GM23338 (cell line): ENCODE results near the gene TATDN3. TPM values are rescaled to one million over a fixed set of nuclear protein-coding genes. Genes with fewer than 3 reads are reported as not detected.

Experiments
- ATAC-seq: fragments of 200-7000 bp; cut with Tn5 transposase; 3 replicates; pipeline ENCODE4 v1.9.1; 2020
- DNase-seq: peaks from one replicate; pipeline ENCODE4 v3.0.0-alpha.2; 2015; ENCODE audit warnings: low spot score
- H2AFZ ChIP-seq: fragments of 200-600 bp; sonication (generic); 2 replicates; pipeline ENCODE4 v1.8.0; 2016; ENCODE audit warnings: antibody characterized with exemption, mild to moderate bottlenecking, moderate library complexity
- H3F3A ChIP-seq: fragments of 200-600 bp; sonication (generic); replicated peaks from 2 replicates; pipeline ENCODE4 v1.8.0; 2017; ENCODE audit warnings: antibody characterized with exemption, mixed run types, low read depth
- H3K27ac ChIP-seq: fragments of 200-600 bp; sonication (generic); 2 replicates; pipeline ENCODE4 v1.6.1; 2016; ENCODE audit warnings: low read depth
- H3K27me3 ChIP-seq: fragments of 200-600 bp; sonication (generic); 2 replicates; pipeline ENCODE4 v1.8.0; 2016; ENCODE audit warnings: mild to moderate bottlenecking, mixed run types, moderate library complexity; ENCODE audit not compliant: insufficient read depth
- H3K36me3 ChIP-seq: fragments of 200-600 bp; sonication (generic); 2 replicates; pipeline ENCODE4 v1.8.0; 2016; ENCODE audit warnings: mild to moderate bottlenecking; ENCODE audit not compliant: insufficient read depth
- H3K4me1 ChIP-seq: fragments of 200-600 bp; sonication (generic); 2 replicates; pipeline ENCODE4 v1.8.0; 2016; ENCODE audit warnings: mild to moderate bottlenecking, moderate library complexity; ENCODE audit not compliant: insufficient read depth
- H3K4me2 ChIP-seq: fragments of 200-600 bp; sonication (generic); 2 replicates; pipeline ENCODE4 v1.7.1; 2017; ENCODE audit warnings: mixed run types
- H3K4me3 ChIP-seq: fragments of 200-600 bp; sonication (generic); 2 replicates; pipeline ENCODE4 v1.6.1; 2016; ENCODE audit warnings: mixed run types
- H3K79me2 ChIP-seq: fragments of 200-600 bp; sonication (generic); replicated peaks from 2 replicates; pipeline ENCODE4 v1.8.0; 2017; ENCODE audit warnings: mild to moderate bottlenecking; ENCODE audit not compliant: insufficient read depth
- H3K9me2 ChIP-seq: fragments of 200-600 bp; sonication (generic); 2 replicates; pipeline ENCODE4 v1.8.0; 2017; ENCODE audit not compliant: insufficient read depth
- H4K20me1 ChIP-seq: fragments of 200-600 bp; sonication (generic); replicated peaks from 2 replicates; pipeline ENCODE4 v1.8.0; 2017; ENCODE audit warnings: mild to moderate bottlenecking; ENCODE audit not compliant: insufficient read depth
- H3K27ac Mint-ChIP-seq: 2 replicates; pipeline ENCODE4 v1.8.0; 2020; ENCODE audit warnings: inconsistent platforms, mild to moderate bottlenecking, moderate library complexity, mixed read lengths
- H3K27me3 Mint-ChIP-seq: 3 replicates; pipeline ENCODE4 v1.8.0; 2022; ENCODE audit warnings: low read depth, mild to moderate bottlenecking, moderate library complexity, mixed read lengths, inconsistent platforms; ENCODE audit not compliant: insufficient read depth, poor library complexity
- H3K36me3 Mint-ChIP-seq: 3 replicates; pipeline ENCODE4 v1.8.0; 2021; ENCODE audit warnings: low read depth, mild to moderate bottlenecking, inconsistent platforms, moderate library complexity, mixed read lengths
- H3K4me1 Mint-ChIP-seq: 3 replicates; pipeline ENCODE4 v1.8.0; 2020; ENCODE audit warnings: mild to moderate bottlenecking, inconsistent platforms, mixed read lengths
- H3K4me3 Mint-ChIP-seq: 3 replicates; pipeline ENCODE4 v1.8.0; 2021; ENCODE audit warnings: moderate library complexity, mild to moderate bottlenecking, inconsistent platforms, mixed read lengths
- H3K9me3 Mint-ChIP-seq: 3 replicates; pipeline ENCODE4 v1.8.0; 2020; ENCODE audit warnings: moderate library complexity, mild to moderate bottlenecking, inconsistent platforms, mixed read lengths
- CREB1 ChIP-seq: fragments of 250-450 bp; sonication (Bioruptor Pico); IDR thresholded peaks from 2 replicates; pipeline ENCODE4 v1.5.0; 2020; ENCODE audit warnings: low read depth, mild to moderate bottlenecking, moderate library complexity
- EZH2 ChIP-seq: fragments of 200-600 bp; sonication (generic); IDR thresholded peaks from one replicate; pipeline ENCODE4 v1.8.0; 2017; ENCODE audit warnings: antibody characterized with exemption, mild to moderate bottlenecking, low read depth; ENCODE audit not compliant: unreplicated experiment
- EZH2phosphoT487 ChIP-seq: fragments of 200-600 bp; sonication (generic); IDR thresholded peaks from one replicate; pipeline ENCODE4 v1.8.1; 2018; ENCODE audit warnings: antibody characterized with exemption; ENCODE audit not compliant: unreplicated experiment
- JUNB ChIP-seq: IDR thresholded peaks from one replicate; pipeline ENCODE4 v1.6.1; 2016; ENCODE audit warnings: antibody characterized with exemption; ENCODE audit not compliant: unreplicated experiment
- NANOG ChIP-seq: IDR thresholded peaks from 2 replicates; pipeline ENCODE4 v1.6.1; 2016; ENCODE audit warnings: antibody characterized with exemption, borderline replicate concordance
- POLR2AphosphoS5 ChIP-seq: IDR thresholded peaks from 2 replicates; pipeline ENCODE4 v1.6.1; 2016; ENCODE audit warnings: antibody characterized with exemption, low read depth
- STAT1 ChIP-seq: IDR thresholded peaks from one replicate; pipeline ENCODE4 v1.6.1; 2016; ENCODE audit warnings: antibody characterized with exemption; ENCODE audit not compliant: unreplicated experiment
- ZNF114 ChIP-seq: fragments of 250-450 bp; sonication (Bioruptor Pico); IDR thresholded peaks from 2 replicates; pipeline ENCODE4 v1.5.0; 2020; ENCODE audit warnings: mild to moderate bottlenecking, moderate library complexity
- ZNF331 ChIP-seq: fragments of 250-450 bp; sonication (Bioruptor Pico); IDR thresholded peaks from 2 replicates; pipeline ENCODE4 v1.5.0; 2020; ENCODE audit warnings: low read depth, mild to moderate bottlenecking, moderate library complexity
- polyA plus RNA-seq: library from polyadenylated mRNA; unstranded; fragments of >200 nt; fragmentation: Nextera tagmentation; extraction: Ambion mirVana; gene quantifications from 2 replicates; pipeline ENCODE4 v1.2.1, GENCODE V29; 2016
- total RNA-seq: library from RNA; depleted of rRNA; stranded (reverse); fragments of >200 nt; shearing (Covaris generic); gene quantifications from 2 replicates; pipeline ENCODE4 v1.2.3, GENCODE V29; 2014
- TF ChIP-seq, protein P1 (sequence below): fragments of 250-450 bp; sonication (Bioruptor Pico); IDR thresholded peaks from 2 replicates; pipeline ENCODE4 v1.5.0; 2020; ENCODE audit warnings: mild to moderate bottlenecking, moderate library complexity
- TF ChIP-seq, protein P2 (sequence below): IDR thresholded peaks from one replicate; pipeline ENCODE4 v1.6.1; 2018; ENCODE audit warnings: antibody characterized with exemption; ENCODE audit not compliant: unreplicated experiment
- TF ChIP-seq, protein P3 (sequence below): IDR thresholded peaks from 2 replicates; pipeline ENCODE4 v1.6.1; 2016; ENCODE audit warnings: antibody characterized with exemption
- TF ChIP-seq, protein P4 (sequence below), 2 experiments: fragments of 200-600 bp in 1 of 2; sonication (generic) in 1 of 2; conservative IDR thresholded peaks; 2 replicates each; pipeline versions ENCODE4 v1.5.1 to v1.6.1; 2016 to 2017; ENCODE audit warnings: antibody characterized with exemption in 2 of 2, low read depth in 2 of 2, mild to moderate bottlenecking in 2 of 2, moderate library complexity in 1 of 2

The TATDN3 gene
- total and polyA plus RNA-seq, 2 experiments from 2014 or later, result 10.9 to 24.2 TPM

DNA sequence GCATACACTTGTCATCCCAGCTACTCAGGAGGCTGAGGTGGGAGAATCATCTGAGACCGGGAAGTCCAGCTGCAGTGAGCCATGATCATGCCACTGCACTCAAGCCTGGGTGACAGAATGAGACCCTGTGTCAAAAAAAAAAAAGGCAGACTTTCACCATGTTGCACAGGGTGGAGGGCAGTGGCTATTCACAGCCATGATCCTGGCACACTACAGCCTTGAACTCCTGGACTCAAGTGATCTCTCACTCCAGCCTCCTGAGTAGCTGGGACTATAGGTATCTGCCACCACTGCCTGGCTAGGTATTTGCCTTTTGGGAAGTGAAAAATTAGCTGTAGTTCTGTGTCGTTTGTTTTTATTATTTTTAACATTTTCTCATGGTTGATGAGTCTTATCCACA lies 36.7 kb downstream of the TATDN3 start:
- no peaks in the 10 kb centered on the region for H3K4me1 Mint-ChIP-seq
- TF ChIP-seq CREB1 (CRISPR knock-in tag) (no peak), POLR2AphosphoS5 (no peak), NANOG (no peak), STAT1 (no peak), JUNB (no peak), EZH2phosphoT487 (no peak), ZNF331 (CRISPR knock-in tag) (no peak), ZNF114 (CRISPR knock-in tag) (no peak), EZH2 (no peak)
- TF ChIP-seq, protein P1, sequence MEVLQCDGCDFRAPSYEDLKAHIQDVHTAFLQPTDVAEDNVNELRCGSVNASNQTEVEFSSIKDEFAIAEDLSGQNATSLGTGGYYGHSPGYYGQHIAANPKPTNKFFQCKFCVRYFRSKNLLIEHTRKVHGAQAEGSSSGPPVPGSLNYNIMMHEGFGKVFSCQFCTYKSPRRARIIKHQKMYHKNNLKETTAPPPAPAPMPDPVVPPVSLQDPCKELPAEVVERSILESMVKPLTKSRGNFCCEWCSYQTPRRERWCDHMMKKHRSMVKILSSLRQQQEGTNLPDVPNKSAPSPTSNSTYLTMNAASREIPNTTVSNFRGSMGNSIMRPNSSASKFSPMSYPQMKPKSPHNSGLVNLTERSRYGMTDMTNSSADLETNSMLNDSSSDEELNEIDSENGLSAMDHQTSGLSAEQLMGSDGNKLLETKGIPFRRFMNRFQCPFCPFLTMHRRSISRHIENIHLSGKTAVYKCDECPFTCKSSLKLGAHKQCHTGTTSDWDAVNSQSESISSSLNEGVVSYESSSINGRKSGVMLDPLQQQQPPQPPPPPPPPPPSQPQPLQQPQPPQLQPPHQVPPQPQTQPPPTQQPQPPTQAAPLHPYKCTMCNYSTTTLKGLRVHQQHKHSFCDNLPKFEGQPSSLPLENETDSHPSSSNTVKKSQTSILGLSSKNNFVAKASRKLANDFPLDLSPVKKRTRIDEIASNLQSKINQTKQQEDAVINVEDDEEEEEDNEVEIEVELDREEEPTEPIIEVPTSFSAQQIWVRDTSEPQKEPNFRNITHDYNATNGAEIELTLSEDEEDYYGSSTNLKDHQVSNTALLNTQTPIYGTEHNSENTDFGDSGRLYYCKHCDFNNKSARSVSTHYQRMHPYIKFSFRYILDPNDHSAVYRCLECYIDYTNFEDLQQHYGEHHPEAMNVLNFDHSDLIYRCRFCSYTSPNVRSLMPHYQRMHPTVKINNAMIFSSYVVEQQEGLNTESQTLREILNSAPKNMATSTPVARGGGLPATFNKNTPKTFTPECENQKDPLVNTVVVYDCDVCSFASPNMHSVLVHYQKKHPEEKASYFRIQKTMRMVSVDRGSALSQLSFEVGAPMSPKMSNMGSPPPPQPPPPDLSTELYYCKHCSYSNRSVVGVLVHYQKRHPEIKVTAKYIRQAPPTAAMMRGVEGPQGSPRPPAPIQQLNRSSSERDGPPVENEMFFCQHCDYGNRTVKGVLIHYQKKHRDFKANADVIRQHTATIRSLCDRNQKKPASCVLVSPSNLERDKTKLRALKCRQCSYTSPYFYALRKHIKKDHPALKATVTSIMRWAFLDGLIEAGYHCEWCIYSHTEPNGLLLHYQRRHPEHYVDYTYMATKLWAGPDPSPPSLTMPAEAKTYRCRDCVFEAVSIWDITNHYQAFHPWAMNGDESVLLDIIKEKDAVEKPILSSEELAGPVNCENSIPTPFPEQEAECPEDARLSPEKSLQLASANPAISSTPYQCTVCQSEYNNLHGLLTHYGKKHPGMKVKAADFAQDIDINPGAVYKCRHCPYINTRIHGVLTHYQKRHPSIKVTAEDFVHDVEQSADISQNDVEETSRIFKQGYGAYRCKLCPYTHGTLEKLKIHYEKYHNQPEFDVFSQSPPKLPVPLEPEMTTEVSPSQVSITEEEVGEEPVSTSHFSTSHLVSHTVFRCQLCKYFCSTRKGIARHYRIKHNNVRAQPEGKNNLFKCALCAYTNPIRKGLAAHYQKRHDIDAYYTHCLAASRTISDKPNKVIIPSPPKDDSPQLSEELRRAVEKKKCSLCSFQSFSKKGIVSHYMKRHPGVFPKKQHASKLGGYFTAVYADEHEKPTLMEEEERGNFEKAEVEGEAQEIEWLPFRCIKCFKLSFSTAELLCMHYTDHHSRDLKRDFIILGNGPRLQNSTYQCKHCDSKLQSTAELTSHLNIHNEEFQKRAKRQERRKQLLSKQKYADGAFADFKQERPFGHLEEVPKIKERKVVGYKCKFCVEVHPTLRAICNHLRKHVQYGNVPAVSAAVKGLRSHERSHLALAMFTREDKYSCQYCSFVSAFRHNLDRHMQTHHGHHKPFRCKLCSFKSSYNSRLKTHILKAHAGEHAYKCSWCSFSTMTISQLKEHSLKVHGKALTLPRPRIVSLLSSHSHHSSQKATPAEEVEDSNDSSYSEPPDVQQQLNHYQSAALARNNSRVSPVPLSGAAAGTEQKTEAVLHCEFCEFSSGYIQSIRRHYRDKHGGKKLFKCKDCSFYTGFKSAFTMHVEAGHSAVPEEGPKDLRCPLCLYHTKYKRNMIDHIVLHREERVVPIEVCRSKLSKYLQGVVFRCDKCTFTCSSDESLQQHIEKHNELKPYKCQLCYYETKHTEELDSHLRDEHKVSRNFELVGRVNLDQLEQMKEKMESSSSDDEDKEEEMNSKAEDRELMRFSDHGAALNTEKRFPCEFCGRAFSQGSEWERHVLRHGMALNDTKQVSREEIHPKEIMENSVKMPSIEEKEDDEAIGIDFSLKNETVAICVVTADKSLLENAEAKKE (CRISPR knock-in tag), result no peak
- TF ChIP-seq, protein P2, sequence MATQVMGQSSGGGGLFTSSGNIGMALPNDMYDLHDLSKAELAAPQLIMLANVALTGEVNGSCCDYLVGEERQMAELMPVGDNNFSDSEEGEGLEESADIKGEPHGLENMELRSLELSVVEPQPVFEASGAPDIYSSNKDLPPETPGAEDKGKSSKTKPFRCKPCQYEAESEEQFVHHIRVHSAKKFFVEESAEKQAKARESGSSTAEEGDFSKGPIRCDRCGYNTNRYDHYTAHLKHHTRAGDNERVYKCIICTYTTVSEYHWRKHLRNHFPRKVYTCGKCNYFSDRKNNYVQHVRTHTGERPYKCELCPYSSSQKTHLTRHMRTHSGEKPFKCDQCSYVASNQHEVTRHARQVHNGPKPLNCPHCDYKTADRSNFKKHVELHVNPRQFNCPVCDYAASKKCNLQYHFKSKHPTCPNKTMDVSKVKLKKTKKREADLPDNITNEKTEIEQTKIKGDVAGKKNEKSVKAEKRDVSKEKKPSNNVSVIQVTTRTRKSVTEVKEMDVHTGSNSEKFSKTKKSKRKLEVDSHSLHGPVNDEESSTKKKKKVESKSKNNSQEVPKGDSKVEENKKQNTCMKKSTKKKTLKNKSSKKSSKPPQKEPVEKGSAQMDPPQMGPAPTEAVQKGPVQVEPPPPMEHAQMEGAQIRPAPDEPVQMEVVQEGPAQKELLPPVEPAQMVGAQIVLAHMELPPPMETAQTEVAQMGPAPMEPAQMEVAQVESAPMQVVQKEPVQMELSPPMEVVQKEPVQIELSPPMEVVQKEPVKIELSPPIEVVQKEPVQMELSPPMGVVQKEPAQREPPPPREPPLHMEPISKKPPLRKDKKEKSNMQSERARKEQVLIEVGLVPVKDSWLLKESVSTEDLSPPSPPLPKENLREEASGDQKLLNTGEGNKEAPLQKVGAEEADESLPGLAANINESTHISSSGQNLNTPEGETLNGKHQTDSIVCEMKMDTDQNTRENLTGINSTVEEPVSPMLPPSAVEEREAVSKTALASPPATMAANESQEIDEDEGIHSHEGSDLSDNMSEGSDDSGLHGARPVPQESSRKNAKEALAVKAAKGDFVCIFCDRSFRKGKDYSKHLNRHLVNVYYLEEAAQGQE, result no peak
- TF ChIP-seq, protein P3, sequence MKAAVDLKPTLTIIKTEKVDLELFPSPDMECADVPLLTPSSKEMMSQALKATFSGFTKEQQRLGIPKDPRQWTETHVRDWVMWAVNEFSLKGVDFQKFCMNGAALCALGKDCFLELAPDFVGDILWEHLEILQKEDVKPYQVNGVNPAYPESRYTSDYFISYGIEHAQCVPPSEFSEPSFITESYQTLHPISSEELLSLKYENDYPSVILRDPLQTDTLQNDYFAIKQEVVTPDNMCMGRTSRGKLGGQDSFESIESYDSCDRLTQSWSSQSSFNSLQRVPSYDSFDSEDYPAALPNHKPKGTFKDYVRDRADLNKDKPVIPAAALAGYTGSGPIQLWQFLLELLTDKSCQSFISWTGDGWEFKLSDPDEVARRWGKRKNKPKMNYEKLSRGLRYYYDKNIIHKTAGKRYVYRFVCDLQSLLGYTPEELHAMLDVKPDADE, result no peak
- TF ChIP-seq, protein P4, sequence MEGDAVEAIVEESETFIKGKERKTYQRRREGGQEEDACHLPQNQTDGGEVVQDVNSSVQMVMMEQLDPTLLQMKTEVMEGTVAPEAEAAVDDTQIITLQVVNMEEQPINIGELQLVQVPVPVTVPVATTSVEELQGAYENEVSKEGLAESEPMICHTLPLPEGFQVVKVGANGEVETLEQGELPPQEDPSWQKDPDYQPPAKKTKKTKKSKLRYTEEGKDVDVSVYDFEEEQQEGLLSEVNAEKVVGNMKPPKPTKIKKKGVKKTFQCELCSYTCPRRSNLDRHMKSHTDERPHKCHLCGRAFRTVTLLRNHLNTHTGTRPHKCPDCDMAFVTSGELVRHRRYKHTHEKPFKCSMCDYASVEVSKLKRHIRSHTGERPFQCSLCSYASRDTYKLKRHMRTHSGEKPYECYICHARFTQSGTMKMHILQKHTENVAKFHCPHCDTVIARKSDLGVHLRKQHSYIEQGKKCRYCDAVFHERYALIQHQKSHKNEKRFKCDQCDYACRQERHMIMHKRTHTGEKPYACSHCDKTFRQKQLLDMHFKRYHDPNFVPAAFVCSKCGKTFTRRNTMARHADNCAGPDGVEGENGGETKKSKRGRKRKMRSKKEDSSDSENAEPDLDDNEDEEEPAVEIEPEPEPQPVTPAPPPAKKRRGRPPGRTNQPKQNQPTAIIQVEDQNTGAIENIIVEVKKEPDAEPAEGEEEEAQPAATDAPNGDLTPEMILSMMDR (conservative IDR thresholded peaks at IDR 0.05; ENCODE audit: low read depth in 2 of 2), result no peak
- no peak for DNase-seq

More for the DNA sequence above, 36.7 kb downstream of the TATDN3 start:
- H3K4me2 ChIP-seq, result no peak overlapping the region
- Mint-ChIP-seq H3K27ac (no peak overlapping the region), H3K36me3 (peaks cover 35% of the 10 kb centered on the region), H3K9me3 (peaks cover 46% of the 10 kb centered on the region), H3K27me3 (peaks cover 6% of the 10 kb centered on the region), H3K4me3 (no peak overlapping the region)
- H3K79me2 ChIP-seq, result no peaks in the 10 kb centered on the region
- peaks cover 12% of the 10 kb centered on the region; the same call in 1 of the 2 replicates for H3K36me3 ChIP-seq
- no peak for ATAC-seq
- no peak overlapping the region for H3K27ac ChIP-seq
- no peaks in the 10 kb centered on the region for H3K4me1 ChIP-seq
- H4K20me1 ChIP-seq, result no peaks in the 10 kb centered on the region
- H3K9me2 ChIP-seq, result no peaks in the 10 kb centered on the region
- H2AFZ ChIP-seq, result no peak overlapping the region
- H3K4me3 ChIP-seq, result no peak overlapping the region
- H3F3A ChIP-seq, result no peaks in the 10 kb centered on the region
- H3K27me3 ChIP-seq, result no peaks in the 10 kb centered on the region
